Aorta (tissue), 5 donors: ENCODE measurements around the gene TGDS. TPM values are rescaled to one million over a fixed set of nuclear protein-coding genes. Genes with fewer than 3 reads are reported as not detected.
A peak's percentile ranks its signal among the peaks of the same experiment; 100 is the strongest.
"Not testable (repeated sequence)": the region's sequence is repeated elsewhere in the genome, so short reads cannot be mapped to it uniquely, and the experiment has no call there.

Source experiments
- ATAC-seq: fragments of 200-7000 bp; cut with Tn5 transposase; one replicate; pipeline ENCODE4 v1.9.1; 2022; ENCODE audit warnings: moderate library complexity; ENCODE audit not compliant: low FRiP score
- DNase-seq, 2 donors: peaks; one replicate each; pipeline ENCODE4 v3.0.0-alpha.2; 2020
- H3K27ac ChIP-seq, 2 donors: one replicate each; pipeline ENCODE4 v1.5.1; 2013; ENCODE audit warnings: low read length in 2 of 2, mild to moderate bottlenecking in 2 of 2, moderate library complexity in 2 of 2, control low read depth in 1 of 2, inconsistent platforms in 1 of 2, low read depth in 1 of 2
- H3K27me3 ChIP-seq, 2 donors: one replicate each; pipeline ENCODE4 v1.6.1; 2013; ENCODE audit warnings: control low read depth in 1 of 2, low read length in 1 of 2, mild to moderate bottlenecking in 1 of 2, moderate library complexity in 1 of 2; ENCODE audit not compliant: insufficient read depth in 2 of 2, control insufficient read depth in 1 of 2
- H3K36me3 ChIP-seq, 2 donors: one replicate each; pipeline ENCODE4 v1.6.1; 2013; ENCODE audit warnings: control low read depth in 1 of 2, low read length in 1 of 2, mild to moderate bottlenecking in 1 of 2; ENCODE audit not compliant: insufficient read depth in 2 of 2, control insufficient read depth in 1 of 2
- H3K4me1 ChIP-seq, 2 donors: one replicate each; pipeline ENCODE4 v1.6.1; 2013; ENCODE audit warnings: low read length in 2 of 2, control low read depth in 1 of 2, mild to moderate bottlenecking in 1 of 2, moderate library complexity in 1 of 2; ENCODE audit not compliant: insufficient read depth in 2 of 2, control insufficient read depth in 1 of 2
- H3K4me3 ChIP-seq, 2 donors: one replicate each; pipeline ENCODE4 v1.5.1; 2013; ENCODE audit warnings: low read length in 2 of 2, control low read depth in 1 of 2, mild to moderate bottlenecking in 1 of 2
- H3K9me3 ChIP-seq: one replicate; pipeline ENCODE4 v1.6.1; 2013; ENCODE audit warnings: mild to moderate bottlenecking, low read length; ENCODE audit not compliant: control insufficient read depth
- WGBS, 2 donors: extraction: QIAGEN DNeasy Blood & Tissue Kit; methylation state at CpG; one replicate each; pipeline ENCODE4 v1.1.7; 2013; 5-methylcytosine and 5-hydroxymethylcytosine counted together
- intact Hi-C, 2 donors: fragments of 100-400 bp; cut with DNase I; formaldehyde crosslinking; loops; one replicate each; pipeline versions ENCODE4 v1.14.2 to v1.15.0; 2022
- long read RNA-seq, 2 donors: library from polyadenylated mRNA; unstranded; transcript quantifications; one replicate each; pipeline ENCODE4 v2.0.0, GENCODE V29; 2020 to 2021
- polyA plus RNA-seq, 2 donors: library from polyadenylated mRNA; stranded (reverse); fragments of 200-250 nt; gene quantifications; one replicate each; pipeline ENCODE4 v1.2.3, GENCODE V29; 2013
- total RNA-seq, 2 donors: library from RNA; stranded (reverse); fragmentation: NEBNext Ultra II Directional; extraction: Animal tissue kit (Norgen Biotek cat#: 25700); gene quantifications; one replicate each; pipeline ENCODE4 v1.2.1, GENCODE V29; 2021
- donor health status: healthy with polysubstance abuse.
- donor health status: Bipolar disorder and iron deficiency.
- donor health status: DM: no; HTN: no; CAD: no.
- donor health status: DM: no; HTN: no; CAD: no.
- donor health status: DM: yes; HTN: yes; CAD: no.

Gene TGDS, protein sequence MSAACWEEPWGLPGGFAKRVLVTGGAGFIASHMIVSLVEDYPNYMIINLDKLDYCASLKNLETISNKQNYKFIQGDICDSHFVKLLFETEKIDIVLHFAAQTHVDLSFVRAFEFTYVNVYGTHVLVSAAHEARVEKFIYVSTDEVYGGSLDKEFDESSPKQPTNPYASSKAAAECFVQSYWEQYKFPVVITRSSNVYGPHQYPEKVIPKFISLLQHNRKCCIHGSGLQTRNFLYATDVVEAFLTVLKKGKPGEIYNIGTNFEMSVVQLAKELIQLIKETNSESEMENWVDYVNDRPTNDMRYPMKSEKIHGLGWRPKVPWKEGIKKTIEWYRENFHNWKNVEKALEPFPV
- total RNA-seq = 10 to 100 TPM in 1 of 2 donors, 1 to 10 TPM in 1; 8.9 to 10.4 TPM
- 1 to 10 TPM; 8.4 to 8.8 TPM for polyA plus RNA-seq
- long read RNA-seq, donor 1, transcript TGDS-201 (12 exons, 1,905 nt) = major isoform, 8 of 15 reads
- long read RNA-seq, donor 1, partial matches to known transcripts = 4 of 15 reads
- long read RNA-seq, donor 1, other reads (novel, unspliced or antisense) = 3 of 15 reads
- long read RNA-seq, donor 2, partial matches to known transcripts = 2 of 4 reads
- long read RNA-seq, donor 2, other reads (novel, unspliced or antisense) = 0 of 4 reads

DNA sequence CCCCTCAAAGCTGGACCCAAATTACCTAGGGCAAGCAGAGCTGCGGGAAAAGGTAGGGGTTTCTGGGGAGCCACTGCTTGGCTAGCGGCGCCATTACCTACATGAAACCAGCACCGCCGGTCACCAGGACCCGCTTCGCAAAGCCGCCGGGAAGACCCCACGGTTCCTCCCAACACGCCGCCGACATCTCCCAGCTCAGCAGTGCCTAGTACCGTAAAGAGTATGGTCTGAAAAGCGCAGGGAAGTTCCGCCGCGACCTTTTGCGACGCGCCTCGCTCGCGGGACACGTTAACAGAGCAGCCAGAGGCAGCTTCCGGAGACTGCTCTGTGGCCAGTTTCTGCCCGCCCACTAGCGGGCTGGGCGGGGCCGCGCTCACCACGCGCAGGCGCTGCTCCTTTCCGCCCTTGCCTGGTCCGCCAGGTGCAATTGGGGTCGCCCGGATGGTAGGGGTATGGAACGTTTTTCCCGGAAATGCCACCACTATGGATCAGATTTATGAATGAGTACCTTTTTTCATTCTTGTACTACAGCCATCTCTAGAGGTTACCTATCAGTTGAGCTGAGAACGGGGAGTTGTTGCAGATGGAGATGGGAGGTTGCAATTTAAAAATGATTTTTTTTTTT lies at the start of gene TGDS:
TSS of gene TGDS (minus strand) at position 203 of the 625 bp plus-strand sequence. CDS start at position 187, 16 bp downstream.
- peak within 1 kb of the TSS in 1 of 2 donors; percentile 42 for H3K27ac ChIP-seq
- peak; percentile 95 to 97 for DNase-seq

DNA sequence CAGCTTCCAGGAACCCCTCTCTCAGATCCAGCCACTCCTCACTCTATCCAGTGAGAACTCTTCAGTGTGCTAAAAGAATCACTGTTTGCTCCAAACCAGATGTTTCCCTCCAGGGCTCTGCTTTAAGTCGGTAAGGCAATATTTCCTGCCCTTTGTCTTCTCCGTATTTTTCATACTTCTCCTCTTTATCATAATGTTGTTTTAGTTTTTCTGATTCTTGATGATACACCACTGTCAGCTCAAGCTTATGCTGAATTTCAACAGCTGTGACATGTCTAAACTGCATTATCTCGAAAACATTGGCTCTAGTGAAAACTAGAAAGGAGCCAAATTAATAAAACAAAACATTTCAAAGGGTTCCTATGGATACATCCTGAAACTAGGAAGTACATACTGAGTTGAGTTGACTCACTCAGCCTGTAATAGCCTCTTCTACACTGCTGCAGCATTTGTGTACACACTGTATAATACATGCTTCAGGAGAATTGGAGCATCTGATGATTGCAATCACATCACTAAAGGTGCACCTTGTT lies 45.5 kb upstream of the TGDS start:
- intact Hi-C loops = no loop called here
- H3K27ac ChIP-seq = no peak overlapping the region
- H3K4me3 ChIP-seq = no peak overlapping the region
- no peaks in the 10 kb centered on the region for H3K27me3 ChIP-seq
- DNase-seq (no peak), ATAC-seq (no peak)
- no peaks in the 10 kb centered on the region for H3K4me1 ChIP-seq
- H3K36me3 ChIP-seq = no peaks in the 10 kb centered on the region
- H3K9me3 ChIP-seq = no peaks in the 10 kb centered on the region
- WGBS, 2 donors = 6% methylated on average over 3 of the region's 3 CpGs

More for the DNA sequence above, at the start of gene TGDS:
- intact Hi-C loops = loop anchor here in 1 of 2 donors (1.0 kb wide), 1 partner anchor 47 kb away; no protein-coding TSS in a partner anchor
- no peaks in the 10 kb centered on the region for H3K36me3 ChIP-seq
- H3K27me3 ChIP-seq = no peaks in the 10 kb centered on the region
- peak; percentile 97 for ATAC-seq
- H3K9me3 ChIP-seq = no peaks in the 10 kb centered on the region
- peaks cover 0 to 9% of the 10 kb centered on the region in 2 donors for H3K4me1 ChIP-seq
- H3K4me3 ChIP-seq = peak within 1 kb of the TSS; percentile 73 to 98
- WGBS, 2 donors = 0% methylated on average over 41 of the region's 41 CpGs

DNA sequence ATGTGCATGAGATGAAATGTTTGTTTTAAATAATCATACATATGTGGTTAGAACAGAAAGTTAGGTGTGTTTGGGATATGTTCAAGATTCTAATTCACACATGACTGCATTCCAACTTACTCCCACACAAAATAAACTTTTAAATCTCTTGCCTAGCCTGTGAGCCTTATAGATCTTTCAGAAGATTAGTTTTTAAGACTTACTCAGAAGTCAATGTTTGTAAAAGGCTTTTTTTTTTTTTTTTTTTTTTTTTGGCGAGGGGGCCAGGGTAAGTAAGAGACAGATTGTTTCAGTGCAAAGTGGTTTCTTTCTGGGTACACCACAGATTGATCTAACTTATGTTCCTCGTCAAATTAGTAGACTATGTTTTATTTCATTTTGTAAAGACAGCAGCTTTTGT lies 44.8 kb upstream of the TGDS start:
- DNase-seq = no peak
- no peaks in the 10 kb centered on the region for H3K4me1 ChIP-seq
- no peaks in the 10 kb centered on the region for H3K9me3 ChIP-seq
- no peaks in the 10 kb centered on the region for H3K36me3 ChIP-seq
- H3K27me3 ChIP-seq = no peaks in the 10 kb centered on the region
- 28 to 43% methylated on average over 2 of the region's 2 CpGs for WGBS, 2 donors
- no peak overlapping the region for H3K4me3 ChIP-seq
- ATAC-seq = no peak
- intact Hi-C loops = no loop called here
- H3K27ac ChIP-seq = no peak overlapping the region

DNA sequence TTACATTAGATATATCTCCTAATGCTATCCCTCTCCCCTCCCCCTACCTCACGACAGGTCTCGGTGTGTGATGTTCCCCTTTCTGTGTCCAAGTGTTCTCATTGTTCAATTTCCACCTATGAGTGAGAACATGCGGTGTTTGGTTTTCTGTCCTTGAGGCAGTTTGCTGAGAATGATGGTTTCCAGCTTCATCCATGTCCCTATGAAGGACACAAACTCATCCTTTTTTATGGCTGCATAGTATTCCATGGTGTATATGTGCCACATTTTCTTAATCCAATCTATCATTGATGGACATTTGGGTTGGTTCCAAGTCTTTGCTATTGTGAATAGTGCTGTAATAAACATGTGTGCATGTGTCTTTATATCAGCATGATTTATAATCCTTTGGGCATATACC lies 41.7 kb upstream of the TGDS start:
- intact Hi-C loops, H3K9me3 ChIP-seq, DNase-seq, H3K4me3 ChIP-seq, H3K4me1 ChIP-seq, H3K27ac ChIP-seq, H3K27me3 ChIP-seq, H3K36me3 ChIP-seq, ATAC-seq: not testable (repeated sequence)
- WGBS, 2 donors = 95 to 97% methylated on average over 3 of the region's 3 CpGs

DNA sequence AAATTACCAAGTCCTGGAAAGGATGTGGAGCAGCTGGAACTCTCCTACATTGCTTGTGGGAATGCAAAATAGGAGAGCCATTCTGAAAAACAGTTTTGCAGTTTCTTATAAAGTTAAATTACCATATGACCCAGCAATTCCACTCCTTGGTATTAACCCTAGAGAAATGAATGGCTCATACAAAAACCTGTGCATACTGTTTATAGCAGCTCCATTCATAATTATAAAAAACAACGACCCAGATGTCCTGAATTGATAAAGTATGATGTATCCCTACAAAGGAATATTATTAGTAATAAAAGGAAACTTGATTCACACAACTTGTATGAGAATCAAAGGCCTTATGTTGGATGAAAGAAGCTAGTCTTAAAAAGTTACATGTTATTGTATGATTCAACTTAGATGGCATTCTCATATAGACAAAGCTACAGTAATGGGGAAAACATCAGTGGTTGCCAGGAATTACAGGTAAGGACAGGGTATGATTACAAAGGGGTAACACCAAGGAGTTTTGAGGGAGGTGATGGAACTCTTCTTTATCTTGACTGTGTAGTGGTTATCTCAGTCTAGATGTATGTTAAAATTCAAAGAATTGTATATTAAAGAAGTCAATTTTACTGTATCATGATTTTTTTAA lies 41.1 kb upstream of the TGDS start:
- no peak for DNase-seq
- Histone ChIP-seq H3K36me3 (peaks cover 0 to 3% of the 10 kb centered on the region in 2 donors), H3K27me3 (no peaks in the 10 kb centered on the region), H3K4me1 (no peaks in the 10 kb centered on the region), H3K4me3 (no peak overlapping the region), H3K9me3 (no peaks in the 10 kb centered on the region), H3K27ac (no peak overlapping the region)
- no peak for ATAC-seq
- 89 to 92% methylated on average over 1 of the region's 1 CpG for WGBS, 2 donors
- intact Hi-C loops = no loop called here

- not testable (repeated sequence) for H3K9me3 ChIP-seq
Measured at GRCh38 chr13:94636096-94636495, 40.1 kb upstream of the TGDS start.

DNA sequence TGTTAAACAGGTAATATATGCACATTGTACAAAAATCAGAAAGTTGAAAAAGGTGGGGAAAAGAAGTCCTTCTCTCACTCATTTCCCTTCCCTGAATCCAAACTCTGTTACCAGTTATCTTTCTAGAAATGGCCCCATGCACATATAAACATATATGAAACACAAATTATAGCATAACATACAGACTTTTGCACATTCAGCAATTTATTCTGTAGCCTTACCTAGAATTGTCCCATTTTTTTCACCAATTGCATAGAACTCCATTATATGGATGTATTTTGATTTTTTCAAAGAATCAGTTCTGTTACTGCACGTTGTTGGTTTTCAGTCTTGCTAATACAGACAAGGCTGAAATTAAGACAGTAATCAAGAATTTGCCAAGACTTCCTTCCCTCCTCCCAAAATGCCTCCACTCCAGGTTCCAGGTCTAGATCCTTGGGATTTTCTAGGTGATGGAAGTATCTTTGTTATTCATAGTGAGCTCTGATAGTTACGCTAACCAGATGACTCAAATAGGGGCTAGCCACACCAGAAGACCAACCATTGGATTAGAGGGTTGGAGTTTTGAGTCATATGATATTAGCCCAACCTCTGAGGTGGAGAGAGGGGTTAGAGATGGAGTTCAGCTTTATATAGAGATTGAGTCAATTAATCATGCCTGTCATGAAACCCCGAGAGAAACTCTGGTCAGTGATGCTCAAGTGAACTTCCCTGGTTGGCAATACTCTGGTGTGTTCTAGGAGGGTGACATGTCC lies 36.5 kb upstream of the TGDS start:
- DNase-seq (no peak), ATAC-seq (no peak)
- Histone ChIP-seq H3K27me3 (no peaks in the 10 kb centered on the region), H3K27ac (no peak overlapping the region), H3K4me3 (no peak overlapping the region), H3K9me3 (no peaks in the 10 kb centered on the region), H3K4me1 (no peaks in the 10 kb centered on the region), H3K36me3 (peaks cover 0 to 6% of the 10 kb centered on the region in 2 donors)
- WGBS, 2 donors = 94 to 97% methylated on average over 3 of the region's 3 CpGs
- intact Hi-C loops = no loop called here

More at GRCh38 chr13:94636096-94636495, 40.1 kb upstream of the TGDS start:
- WGBS, 2 donors = 83 to 84% methylated on average over 5 of the region's 5 CpGs
- H3K27me3 ChIP-seq, H3K4me3 ChIP-seq, ATAC-seq, H3K36me3 ChIP-seq, DNase-seq, H3K4me1 ChIP-seq, H3K27ac ChIP-seq, intact Hi-C loops: not testable (repeated sequence)

DNA sequence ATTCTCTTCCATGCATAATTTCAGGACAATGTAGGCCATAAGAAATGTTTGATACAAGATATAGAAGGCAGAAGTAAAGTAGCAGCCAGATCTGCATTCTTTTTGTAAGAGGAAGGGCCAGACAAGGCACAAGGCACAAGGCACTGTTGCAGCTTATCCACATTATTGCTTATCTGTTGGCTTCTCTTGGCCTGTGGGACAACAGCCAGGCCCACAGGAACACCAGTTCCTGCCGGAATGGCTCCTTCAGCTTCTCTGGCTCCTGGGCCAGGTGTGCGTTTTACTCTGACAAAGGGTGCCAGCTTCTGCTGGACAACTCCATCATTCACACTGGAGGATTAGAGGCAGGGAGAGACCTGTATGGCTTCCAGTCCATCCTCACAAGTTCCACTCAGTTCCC lies 34.9 kb upstream of the TGDS start:
- H3K36me3 ChIP-seq = peaks cover 3 to 6% of the 10 kb centered on the region in 2 donors
- intact Hi-C loops = no loop called here
- 54 to 58% methylated on average over 2 of the region's 2 CpGs for WGBS, 2 donors

More for the DNA sequence above, 34.9 kb upstream of the TGDS start:
- H3K27ac ChIP-seq = no peak overlapping the region
- no peaks in the 10 kb centered on the region for H3K4me1 ChIP-seq
- no peak for DNase-seq
- no peak overlapping the region for H3K4me3 ChIP-seq
- ATAC-seq = no peak
- H3K27me3 ChIP-seq = no peaks in the 10 kb centered on the region
- H3K9me3 ChIP-seq = no peaks in the 10 kb centered on the region
